CD4-positive, alpha-beta T cell (primary cell): ENCODE measurements around the gene KCTD14. TPM values are rescaled to one million over a fixed set of nuclear protein-coding genes. Genes with fewer than 3 reads are reported as not detected.
A peak's percentile ranks its signal among the peaks of the same experiment; 100 is the strongest.

Experiments
- ATAC-seq: fragments of 200-7000 bp; cut with Tn5 transposase; one replicate; pipeline ENCODE4 v1.10.0; 2022; ENCODE audit warnings: mild to moderate bottlenecking; ENCODE audit not compliant: poor library complexity
- CTCF ChIA-PET: fragments of 350-600 bp; sonication (Branson Sonifier 250); formaldehyde crosslinking; loops from one replicate; lab custom pipeline; 2021; ENCODE audit warnings: antibody characterized with exemption, inconsistent platforms; lab: Charles Lee
- POLR2A ChIA-PET: fragments of 350-600 bp; sonication (Branson Sonifier 250); formaldehyde crosslinking; loops from one replicate; lab custom pipeline; 2021; ENCODE audit warnings: antibody characterized with exemption, inconsistent platforms; lab: Charles Lee
- DNase-seq, 14 experiments: peaks; one replicate each; pipeline ENCODE4 v3.0.0-alpha.2; 2013 to 2020; ENCODE audit warnings: mixed read lengths in 2 of 14
- H3K27ac ChIP-seq, 2 donors: one replicate each; pipeline versions ENCODE4 v1.5.1 to v1.7.0; 2013; ENCODE audit warnings: low read length in 2 of 2, low read depth in 1 of 2, mild to moderate bottlenecking in 1 of 2
- H3K27me3 ChIP-seq, 2 experiments: 1 replicate in 1 of 2; 2 replicates in 1 of 2; pipeline versions ENCODE4 v1.6.1 to v1.7.0; 2013; ENCODE audit warnings: low read length in 2 of 2, control low read depth in 1 of 2, mild to moderate bottlenecking in 1 of 2, moderate library complexity in 1 of 2; ENCODE audit not compliant: insufficient read depth in 2 of 2, control insufficient read depth in 1 of 2
- H3K36me3 ChIP-seq: one replicate; pipeline ENCODE4 v1.6.1; 2013; ENCODE audit warnings: low read length, control low read depth; ENCODE audit not compliant: insufficient read depth
- H3K4me1 ChIP-seq: one replicate; pipeline ENCODE4 v1.6.1; 2013; ENCODE audit warnings: low read length, control low read depth; ENCODE audit not compliant: insufficient read depth
- H3K4me3 ChIP-seq: one replicate; pipeline ENCODE4 v1.5.1; 2013; ENCODE audit warnings: mild to moderate bottlenecking, low read length, moderate library complexity
- H3K9me3 ChIP-seq, 2 experiments: 1 replicate in 1 of 2; 2 replicates in 1 of 2; pipeline versions ENCODE4 v1.6.1 to v1.7.0; 2013; ENCODE audit warnings: low read length in 2 of 2, mild to moderate bottlenecking in 2 of 2, control low read depth in 1 of 2, moderate library complexity in 1 of 2; ENCODE audit not compliant: control insufficient read depth in 1 of 2, insufficient read depth in 1 of 2
- H3K27ac Mint-ChIP-seq: one replicate; pipeline ENCODE4 v1.8.0; 2020; ENCODE audit warnings: mixed read lengths
- H3K27me3 Mint-ChIP-seq: one replicate; pipeline ENCODE4 v1.8.0; 2021; ENCODE audit warnings: mixed read lengths
- H3K36me3 Mint-ChIP-seq: one replicate; pipeline ENCODE4 v1.8.0; 2021; ENCODE audit warnings: low read depth, mixed read lengths
- H3K4me1 Mint-ChIP-seq: one replicate; pipeline ENCODE4 v1.8.0; 2021; ENCODE audit warnings: low read depth, mixed read lengths
- H3K4me3 Mint-ChIP-seq: one replicate; pipeline ENCODE4 v1.8.0; 2020; ENCODE audit warnings: mild to moderate bottlenecking, mixed read lengths
- H3K9me3 Mint-ChIP-seq: one replicate; pipeline ENCODE4 v1.8.0; 2020; ENCODE audit warnings: mixed read lengths
- CTCF ChIP-seq: fragments of 200-600 bp; IDR thresholded peaks from one replicate; pipeline ENCODE4 v1.8.0; 2022; ENCODE audit warnings: antibody characterized with exemption, mild to moderate bottlenecking
- intact Hi-C, 2 experiments: fragments of 100-400 bp; cut with DNase I in 1 of 2; cut with micrococcal nuclease in 1 of 2; formaldehyde crosslinking; loops; one replicate each; pipeline versions ENCODE4 v1.15.1 to v1.9.0; 2023 to 2025; cut with DNase I, micrococcal nuclease
- total RNA-seq, 174 experiments: library from RNA in 2 of 174; stranded (reverse) in 2 of 174; gene quantifications; one replicate each; pipeline ENCODE4 v1.2.3 and lab custom pipeline; 2021 to 2026

Gene KCTD14
- total RNA-seq, 2 experiments from 2014 or later = 0.34 TPM; not detected in 1

- no peak overlapping the region for H3K4me3 ChIP-seq
- DNase-seq = no peak
- H3K9me3 ChIP-seq = no peaks in the 10 kb centered on the region
- CTCF ChIA-PET = no interaction called here
- POLR2A ChIA-PET = no interaction called here
- Mint-ChIP-seq H3K9me3 (no peaks in the 10 kb centered on the region), H3K4me3 (no peak overlapping the region), H3K27me3 (no peaks in the 10 kb centered on the region), H3K4me1 (no peaks in the 10 kb centered on the region), H3K27ac (no peak overlapping the region), H3K36me3 (no peaks in the 10 kb centered on the region)
- no peaks in the 10 kb centered on the region for H3K4me1 ChIP-seq
- no peak overlapping the region for H3K27ac ChIP-seq
- intact Hi-C loops = no loop called here
- no peaks in the 10 kb centered on the region for H3K27me3 ChIP-seq
- no peaks in the 10 kb centered on the region for H3K36me3 ChIP-seq
- no peak for TF ChIP-seq CTCF
- no peak for ATAC-seq
These were observed 12.8 kb downstream of the KCTD14 start for GRCh38 chr11:78010304-78010703.

GRCh38 chr11:78009062-78009461 is 14.0 kb downstream of the KCTD14 start:
- ChIA-PET POLR2A (no interaction called here), CTCF (interaction anchor here (1.1 kb wide), 1 partner anchor 11 kb away, joined by 5 read pairs; no protein-coding TSS in a partner anchor)
- H3K36me3 Mint-ChIP-seq = no peaks in the 10 kb centered on the region
- Histone ChIP-seq H3K36me3 (no peaks in the 10 kb centered on the region), H3K4me1 (no peaks in the 10 kb centered on the region), H3K4me3 (no peak overlapping the region), H3K9me3 (no peaks in the 10 kb centered on the region), H3K27me3 (no peaks in the 10 kb centered on the region), H3K27ac (no peak overlapping the region)
- no peak for ATAC-seq
- no peaks in the 10 kb centered on the region for H3K4me1 Mint-ChIP-seq
- intact Hi-C loops = no loop called here
- DNase-seq = no peak
- H3K27ac Mint-ChIP-seq = no peak overlapping the region
- no peaks in the 10 kb centered on the region for H3K27me3 Mint-ChIP-seq
- TF ChIP-seq CTCF = no peak
- H3K9me3 Mint-ChIP-seq = no peaks in the 10 kb centered on the region
- H3K4me3 Mint-ChIP-seq = no peak overlapping the region

GRCh38 chr11:78000193-78000592 is 22.9 kb downstream of the KCTD14 start:
- no peaks in the 10 kb centered on the region for H3K27me3 Mint-ChIP-seq
- Histone ChIP-seq H3K36me3 (no peaks in the 10 kb centered on the region), H3K27ac (no peak overlapping the region), H3K27me3 (no peaks in the 10 kb centered on the region), H3K4me1 (peaks cover 9% of the 10 kb centered on the region), H3K9me3 (no peaks in the 10 kb centered on the region), H3K4me3 (no peak overlapping the region)
- POLR2A ChIA-PET = no interaction called here
- ATAC-seq (peak; percentile 77), DNase-seq (peak in 12 of 14 experiments; percentile 10 to 74 (median 26))
- no peak overlapping the region for H3K4me3 Mint-ChIP-seq
- CTCF ChIA-PET = interaction anchor here (0.7 kb wide), 1 partner anchor 26 kb away, joined by 3 read pairs; no protein-coding TSS in a partner anchor
- H3K4me1 Mint-ChIP-seq = peaks cover 2% of the 10 kb centered on the region
- no peaks in the 10 kb centered on the region for H3K9me3 Mint-ChIP-seq
- intact Hi-C loops = loop anchor here (1.0 to 5.0 kb wide), 3 partner anchors 223 to 562 kb away; no protein-coding TSS in a partner anchor
- peak; percentile 63 for TF ChIP-seq CTCF
- H3K27ac Mint-ChIP-seq = no peak overlapping the region
- H3K36me3 Mint-ChIP-seq = no peaks in the 10 kb centered on the region
